K562 (cell line): Measurements from ENCODE around the gene RFNG. TPM values are rescaled to one million over a fixed set of nuclear protein-coding genes. Genes with fewer than 3 reads are reported as not detected.
A peak's percentile ranks its signal among the peaks of the same experiment; 100 is the strongest.

Experiments
- CREB1 ChIP-seq, 2 experiments: sonication (generic) in 1 of 2; formaldehyde crosslinking in 1 of 2; IDR thresholded peaks; 2 replicates each; pipeline versions ENCODE4 v1.6.1 to v1.8.0; 2012 to 2022; ENCODE audit warnings: inconsistent platforms in 1 of 2, mild to moderate bottlenecking in 1 of 2, missing genetic modification reagents in 1 of 2, moderate library complexity in 1 of 2
- CXXC5 ChIP-seq: fragments of 250-450 bp; sonication (Bioruptor Pico); IDR thresholded peaks from 2 replicates; pipeline ENCODE4 v1.8.0; 2022; ENCODE audit warnings: inconsistent platforms, mild to moderate bottlenecking, moderate library complexity
- DIDO1 ChIP-seq: fragments of 450-650 bp; IDR thresholded peaks from 2 replicates; pipeline ENCODE4 v1.6.1; 2016; ENCODE audit warnings: low read depth, missing biosample characterization, missing genetic modification characterization
- ELF1 ChIP-seq: fragments of 200-800 bp; sonication (Bioruptor generic); IDR thresholded peaks from 2 replicates; pipeline ENCODE4 v1.6.1; 2016; ENCODE audit warnings: missing genetic modification characterization, missing compliant biosample characterization
- GABPB1 ChIP-seq: sonication (generic); formaldehyde crosslinking; IDR thresholded peaks from 2 replicates; pipeline ENCODE4 v1.8.0; 2022; ENCODE audit warnings: mild to moderate bottlenecking, missing genetic modification reagents
- HMGN3 ChIP-seq: IDR thresholded peaks from 2 replicates; pipeline ENCODE4 v1.6.1; 2011; ENCODE audit warnings: borderline replicate concordance, low read depth, mild to moderate bottlenecking, mixed read lengths, low read length; ENCODE audit not compliant: insufficient read length; ENCODE audit errors: extremely low read depth
- MAZ ChIP-seq, 2 experiments: fragments of 450-650 bp in 1 of 2; sonication (generic) in 1 of 2; formaldehyde crosslinking; IDR thresholded peaks in 1 of 2; conservative IDR thresholded peaks in 1 of 2; 2 replicates each; pipeline versions ENCODE4 v1.4.0 to v1.5.0; 2020; ENCODE audit warnings: mild to moderate bottlenecking in 1 of 2, missing genetic modification reagents in 1 of 2
- NR2C1 ChIP-seq, 2 experiments: fragments of 450-650 bp; IDR thresholded peaks; 2 replicates each; pipeline ENCODE4 v1.6.1; 2017; ENCODE audit warnings: mild to moderate bottlenecking in 2 of 2, antibody characterized with exemption in 1 of 2, inconsistent platforms in 1 of 2, missing compliant biosample characterization in 1 of 2, missing genetic modification characterization in 1 of 2
- POLR2AphosphoS2 ChIP-seq: IDR thresholded peaks from 2 replicates; pipeline ENCODE4 v1.6.1; 2012; ENCODE audit warnings: low read length, improper control_type of control experiment
- POLR2G ChIP-seq: fragments of 200-400 bp; formaldehyde crosslinking; IDR thresholded peaks from 2 replicates; pipeline ENCODE4 v1.6.1; 2017; ENCODE audit warnings: low read depth, mild to moderate bottlenecking, antibody characterized with exemption, low read length, moderate library complexity
- RBFOX2 ChIP-seq: fragments of 200-400 bp; formaldehyde crosslinking; IDR thresholded peaks from 2 replicates; pipeline ENCODE4 v1.6.1; 2017; ENCODE audit warnings: low read depth, mild to moderate bottlenecking, low read length, moderate library complexity
- SAP30 ChIP-seq: fragments of 200-600 bp; sonication (generic); IDR thresholded peaks from 2 replicates; pipeline ENCODE4 v1.6.1; 2012; ENCODE audit warnings: borderline replicate concordance, low read depth, mild to moderate bottlenecking, moderate library complexity, low read length, control low read depth, inconsistent platforms; ENCODE audit not compliant: insufficient read depth, poor library complexity, severe bottlenecking
- ZNF584 ChIP-seq: fragments of 200-800 bp; sonication (Bioruptor generic); IDR thresholded peaks from 2 replicates; pipeline ENCODE4 v1.6.1; 2016; ENCODE audit warnings: low read depth, mild to moderate bottlenecking, missing genetic modification characterization, missing compliant biosample characterization
- ZNF766 ChIP-seq: fragments of 200-800 bp; sonication (Bioruptor generic); conservative IDR thresholded peaks from 2 replicates; pipeline ENCODE4 v1.6.1; 2016; ENCODE audit warnings: missing genetic modification characterization, missing compliant biosample characterization
- polyA plus RNA-seq, 8 experiments: library from polyadenylated mRNA; depleted of rRNA in 4 of 8; stranded (reverse) in 5 of 8; unstranded in 3 of 8; fragments of >200 nt; fragmentation: Nextera tagmentation in 2 of 8; fragmentation: Illumina TruSeq in 1 of 8; extraction: Ambion mirVana in 2 of 8; extraction: Trizol in 1 of 8; gene quantifications; 2 replicates each; pipeline versions ENCODE4 v1.2.1 to v1.2.3, GENCODE V29; 2011 to 2014; ENCODE audit warnings: inconsistent platforms in 1 of 8, missing spikeins in 1 of 8
- total RNA-seq, 7 experiments: library from RNA; depleted of rRNA in 6 of 7; stranded (reverse); fragments of >200 nt in 6 of 7; fragmentation: Illumina TruSeq in 2 of 7; extraction: Trizol in 2 of 7; gene quantifications; 2 replicates each; pipeline versions ENCODE4 v1.2.1 to v1.2.3, GENCODE V29; 2011 to 2021; ENCODE audit warnings: low replicate concordance in 1 of 7
- TF ChIP-seq, protein P1 (sequence below), 2 experiments: IDR thresholded peaks; 2 replicates each; pipeline ENCODE4 v1.6.1; 2011; ENCODE audit warnings: borderline replicate concordance in 1 of 2, control low read depth in 1 of 2, low read depth in 1 of 2, low read length in 1 of 2, mild to moderate bottlenecking in 1 of 2, mixed read lengths in 1 of 2, moderate library complexity in 1 of 2; ENCODE audit not compliant: insufficient read depth in 1 of 2, insufficient read length in 1 of 2, poor library complexity in 1 of 2, severe bottlenecking in 1 of 2; ENCODE audit errors: extremely low read depth in 1 of 2
- TF ChIP-seq, protein P2 (sequence below): sonication (generic); formaldehyde crosslinking; IDR thresholded peaks from 2 replicates; pipeline ENCODE4 v1.8.1; 2023; ENCODE audit warnings: mild to moderate bottlenecking, missing genetic modification reagents
- TF ChIP-seq, protein P3 (sequence below): fragments of 250-450 bp; sonication (Bioruptor Pico); IDR thresholded peaks from 2 replicates; pipeline ENCODE4 v1.4.0; 2020; ENCODE audit warnings: mild to moderate bottlenecking
- TF ChIP-seq, protein P4 (sequence below): sonication (generic); formaldehyde crosslinking; IDR thresholded peaks from 2 replicates; pipeline ENCODE4 v1.8.0; 2022; ENCODE audit warnings: mild to moderate bottlenecking, missing genetic modification reagents, borderline replicate concordance

The RFNG gene
- total and polyA plus RNA-seq, 9 of the 15 experiments (the other 6 are each of a cell fraction or from before 2014, with no cell fraction given): 0.32 to 32.8 (median 9.5) TPM

DNA sequence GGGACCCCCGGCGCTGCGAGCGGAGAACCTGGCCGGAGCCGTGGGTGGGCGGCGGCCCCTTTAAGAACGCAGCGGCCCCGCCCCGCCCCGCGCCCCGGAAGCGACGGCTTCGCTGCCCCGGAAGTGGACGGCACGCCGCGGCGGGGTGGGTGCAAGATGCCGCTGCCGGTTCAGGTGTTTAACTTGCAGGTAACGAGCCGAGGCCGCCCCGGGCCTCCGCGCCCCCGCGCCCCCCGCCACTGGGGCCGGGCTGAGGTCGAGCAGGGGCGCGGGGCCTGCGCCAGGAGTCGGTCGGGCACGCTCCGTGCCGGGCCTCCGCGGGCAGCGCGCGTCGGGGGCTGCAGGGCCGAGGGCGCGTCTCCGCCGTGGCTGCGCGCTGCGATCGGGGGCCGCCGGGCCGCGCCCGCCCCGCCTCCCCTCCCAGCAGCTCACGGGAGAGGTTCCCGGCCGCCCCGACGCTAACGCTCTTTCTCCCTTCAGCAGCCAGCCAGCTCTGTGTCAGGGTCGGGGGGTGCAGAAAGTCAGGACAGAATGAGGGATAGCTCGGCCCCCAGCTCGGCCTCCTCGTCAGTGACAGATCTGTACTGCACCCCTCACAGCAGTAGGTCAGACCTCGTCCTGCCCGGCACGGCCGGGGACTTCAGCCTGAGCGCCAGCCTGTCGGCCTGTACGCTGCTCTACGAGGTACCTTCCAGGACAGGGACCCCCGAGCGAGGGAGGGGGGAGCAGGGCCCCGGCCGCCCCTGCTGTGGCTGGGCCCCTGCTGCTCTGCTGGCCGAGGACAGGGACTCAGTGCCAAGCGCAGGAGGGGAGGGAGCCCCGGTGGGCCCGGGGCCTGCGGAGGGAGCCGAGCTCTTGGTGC lies at the start of gene RFNG, which contains the start of gene GPS1 (continued):
- TF ChIP-seq CXXC5 (peak; percentile 96), GABPB1 (CRISPR knock-in tag) (peak; percentile 85; the same call in 1 of the 2 replicates), CREB1 (IDR thresholded peaks at IDR 0.05) (peak; percentile 40; the same call in 1 of the 2 replicates), CREB1 (CRISPR knock-in tag; IDR thresholded peaks at IDR 0.05) (no peak), NR2C1 (IDR thresholded peaks at IDR 0.05) (peak; percentile 95), NR2C1 (tag; IDR thresholded peaks at IDR 0.05) (peak; percentile 96), POLR2AphosphoS2 (no peak), ELF1 (tag) (peak; percentile 74), MAZ (CRISPR knock-in tag; conservative IDR thresholded peaks at IDR 0.05 in 1 of 2, IDR thresholded peaks at IDR 0.05 in 1 of 2) (peak; percentile 70 to 72), SAP30 (peak; percentile 61), ZNF584 (no peak), RBFOX2 (peak; percentile 50), HMGN3 (peak; percentile 8), ZNF766 (CRISPR knock-in tag) (no peak), POLR2G (peak; percentile 59), DIDO1 (tag) (no peak)
- TF ChIP-seq, protein P1, sequence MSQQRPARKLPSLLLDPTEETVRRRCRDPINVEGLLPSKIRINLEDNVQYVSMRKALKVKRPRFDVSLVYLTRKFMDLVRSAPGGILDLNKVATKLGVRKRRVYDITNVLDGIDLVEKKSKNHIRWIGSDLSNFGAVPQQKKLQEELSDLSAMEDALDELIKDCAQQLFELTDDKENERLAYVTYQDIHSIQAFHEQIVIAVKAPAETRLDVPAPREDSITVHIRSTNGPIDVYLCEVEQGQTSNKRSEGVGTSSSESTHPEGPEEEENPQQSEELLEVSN (IDR thresholded peaks at IDR 0.05; ENCODE audit: borderline replicate concordance in 1 of 2, extremely low read depth in 1 of 2, insufficient read depth in 1 of 2, insufficient read length in 1 of 2, low read depth in 1 of 2, low read length in 1 of 2, poor library complexity in 1 of 2, severe bottlenecking in 1 of 2): peak in 1 of 2 experiments; percentile 3
- TF ChIP-seq, protein P2, sequence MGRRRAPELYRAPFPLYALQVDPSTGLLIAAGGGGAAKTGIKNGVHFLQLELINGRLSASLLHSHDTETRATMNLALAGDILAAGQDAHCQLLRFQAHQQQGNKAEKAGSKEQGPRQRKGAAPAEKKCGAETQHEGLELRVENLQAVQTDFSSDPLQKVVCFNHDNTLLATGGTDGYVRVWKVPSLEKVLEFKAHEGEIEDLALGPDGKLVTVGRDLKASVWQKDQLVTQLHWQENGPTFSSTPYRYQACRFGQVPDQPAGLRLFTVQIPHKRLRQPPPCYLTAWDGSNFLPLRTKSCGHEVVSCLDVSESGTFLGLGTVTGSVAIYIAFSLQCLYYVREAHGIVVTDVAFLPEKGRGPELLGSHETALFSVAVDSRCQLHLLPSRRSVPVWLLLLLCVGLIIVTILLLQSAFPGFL (CRISPR knock-in tag): no peak
- TF ChIP-seq, protein P3, sequence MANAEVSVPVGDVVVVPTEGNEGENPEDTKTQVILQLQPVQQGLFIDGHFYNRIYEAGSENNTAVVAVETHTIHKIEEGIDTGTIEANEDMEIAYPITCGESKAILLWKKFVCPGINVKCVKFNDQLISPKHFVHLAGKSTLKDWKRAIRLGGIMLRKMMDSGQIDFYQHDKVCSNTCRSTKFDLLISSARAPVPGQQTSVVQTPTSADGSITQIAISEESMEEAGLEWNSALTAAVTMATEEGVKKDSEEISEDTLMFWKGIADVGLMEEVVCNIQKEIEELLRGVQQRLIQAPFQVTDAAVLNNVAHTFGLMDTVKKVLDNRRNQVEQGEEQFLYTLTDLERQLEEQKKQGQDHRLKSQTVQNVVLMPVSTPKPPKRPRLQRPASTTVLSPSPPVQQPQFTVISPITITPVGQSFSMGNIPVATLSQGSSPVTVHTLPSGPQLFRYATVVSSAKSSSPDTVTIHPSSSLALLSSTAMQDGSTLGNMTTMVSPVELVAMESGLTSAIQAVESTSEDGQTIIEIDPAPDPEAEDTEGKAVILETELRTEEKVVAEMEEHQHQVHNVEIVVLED (CRISPR knock-in tag): peak; percentile 82
- TF ChIP-seq, protein P4, sequence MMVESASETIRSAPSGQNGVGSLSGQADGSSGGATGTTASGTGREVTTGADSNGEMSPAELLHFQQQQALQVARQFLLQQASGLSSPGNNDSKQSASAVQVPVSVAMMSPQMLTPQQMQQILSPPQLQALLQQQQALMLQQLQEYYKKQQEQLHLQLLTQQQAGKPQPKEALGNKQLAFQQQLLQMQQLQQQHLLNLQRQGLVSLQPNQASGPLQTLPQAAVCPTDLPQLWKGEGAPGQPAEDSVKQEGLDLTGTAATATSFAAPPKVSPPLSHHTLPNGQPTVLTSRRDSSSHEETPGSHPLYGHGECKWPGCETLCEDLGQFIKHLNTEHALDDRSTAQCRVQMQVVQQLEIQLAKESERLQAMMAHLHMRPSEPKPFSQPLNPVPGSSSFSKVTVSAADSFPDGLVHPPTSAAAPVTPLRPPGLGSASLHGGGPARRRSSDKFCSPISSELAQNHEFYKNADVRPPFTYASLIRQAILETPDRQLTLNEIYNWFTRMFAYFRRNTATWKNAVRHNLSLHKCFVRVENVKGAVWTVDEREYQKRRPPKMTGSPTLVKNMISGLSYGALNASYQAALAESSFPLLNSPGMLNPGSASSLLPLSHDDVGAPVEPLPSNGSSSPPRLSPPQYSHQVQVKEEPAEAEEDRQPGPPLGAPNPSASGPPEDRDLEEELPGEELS (CRISPR knock-in tag): no peak
